H9 (cell line): ENCODE measurements around the gene FAM13A. TPM values are rescaled to one million over a fixed set of nuclear protein-coding genes. Genes with fewer than 3 reads are reported as not detected.
A peak's percentile ranks its signal among the peaks of the same experiment; 100 is the strongest.

Experiments used
- DNase-seq: peaks from one replicate; pipeline ENCODE4 v3.0.0-alpha.2; 2017
- H2AFZ ChIP-seq: one replicate; pipeline ENCODE4 v1.6.1; 2013; ENCODE audit warnings: mild to moderate bottlenecking, low read length, control low read depth, moderate library complexity
- H2AK5ac ChIP-seq: 2 replicates; pipeline ENCODE4 v1.6.1; 2013; ENCODE audit warnings: low read length, control low read depth, mixed read lengths; ENCODE audit not compliant: insufficient read length
- H2BK120ac ChIP-seq: one replicate; pipeline ENCODE4 v1.6.1; 2013; ENCODE audit warnings: low read depth, mild to moderate bottlenecking, low read length, control low read depth, inconsistent platforms; ENCODE audit not compliant: poor library complexity, severe bottlenecking
- H2BK12ac ChIP-seq: 2 replicates; pipeline ENCODE4 v1.6.1; 2013; ENCODE audit warnings: low read length, control low read depth, mixed read lengths, low read depth; ENCODE audit not compliant: insufficient read length
- H2BK15ac ChIP-seq: 2 replicates; pipeline ENCODE4 v1.6.1; 2013; ENCODE audit warnings: low read depth, low read length, control low read depth
- H2BK20ac ChIP-seq: one replicate; pipeline ENCODE4 v1.6.1; 2013; ENCODE audit warnings: low read depth, mild to moderate bottlenecking, low read length, control low read depth, inconsistent platforms; ENCODE audit not compliant: poor library complexity, severe bottlenecking
- H2BK5ac ChIP-seq: 2 replicates; pipeline ENCODE4 v1.6.1; 2013; ENCODE audit warnings: low read length, control low read depth, mixed read lengths; ENCODE audit not compliant: insufficient read length
- H3K14ac ChIP-seq: 2 replicates; pipeline ENCODE4 v1.6.1; 2013; ENCODE audit warnings: low read length, control low read depth; ENCODE audit not compliant: insufficient read depth
- H3K18ac ChIP-seq: 2 replicates; pipeline ENCODE4 v1.6.1; 2013; ENCODE audit warnings: low read depth, mild to moderate bottlenecking, mixed read lengths, low read length, control low read depth; ENCODE audit not compliant: insufficient read length
- H3K23ac ChIP-seq: 2 replicates; pipeline ENCODE4 v1.6.1; 2013; ENCODE audit warnings: low read length, control low read depth, mixed read lengths, low read depth; ENCODE audit not compliant: insufficient read length
- H3K23me2 ChIP-seq: 2 replicates; pipeline ENCODE4 v1.6.1; 2013; ENCODE audit warnings: low read depth, mild to moderate bottlenecking, mixed read lengths, low read length, control low read depth; ENCODE audit not compliant: insufficient read length, poor library complexity, severe bottlenecking
- H3K27ac ChIP-seq: 2 replicates; pipeline ENCODE4 v1.5.1; 2013; ENCODE audit warnings: low read length, control low read depth, mixed read lengths, low read depth; ENCODE audit not compliant: insufficient read length
- H3K27me3 ChIP-seq: 2 replicates; pipeline ENCODE4 v1.6.1; 2013; ENCODE audit warnings: low read length, control low read depth, inconsistent platforms; ENCODE audit not compliant: insufficient read depth
- H3K4ac ChIP-seq: 2 replicates; pipeline ENCODE4 v1.6.1; 2013; ENCODE audit warnings: low read depth, mild to moderate bottlenecking, control low read depth, inconsistent platforms, low read length, moderate library complexity
- H3K4me1 ChIP-seq: 2 replicates; pipeline ENCODE4 v1.6.1; 2013; ENCODE audit warnings: low read length, control low read depth, inconsistent platforms; ENCODE audit not compliant: insufficient read depth
- H3K4me2 ChIP-seq: 2 replicates; pipeline ENCODE4 v1.6.1; 2013; ENCODE audit warnings: low read length, control low read depth, mixed read lengths; ENCODE audit not compliant: insufficient read length, insufficient read depth
- H3K56ac ChIP-seq: 2 replicates; pipeline ENCODE4 v1.6.1; 2013; ENCODE audit warnings: low read depth, mild to moderate bottlenecking, mixed read lengths, low read length, control low read depth; ENCODE audit not compliant: insufficient read length
- H3K79me1 ChIP-seq: 2 replicates; pipeline ENCODE4 v1.6.1; 2013; ENCODE audit warnings: low read depth, mild to moderate bottlenecking, moderate library complexity, low read length, control low read depth, inconsistent platforms; ENCODE audit not compliant: insufficient read depth, poor library complexity, severe bottlenecking
- H3K79me2 ChIP-seq: 2 replicates; pipeline ENCODE4 v1.6.1; 2013; ENCODE audit warnings: low read length, control low read depth, inconsistent platforms; ENCODE audit not compliant: insufficient read depth
- H3K9ac ChIP-seq: 2 replicates; pipeline ENCODE4 v1.6.1; 2013; ENCODE audit warnings: low read length, control low read depth, mixed read lengths; ENCODE audit not compliant: insufficient read length; ENCODE audit errors: extremely low read depth
- H3K9me3 ChIP-seq: one replicate; pipeline ENCODE4 v1.6.1; 2013; ENCODE audit warnings: low read depth, low read length, inconsistent platforms; ENCODE audit not compliant: control insufficient read depth
- H3T11ph ChIP-seq: one replicate; pipeline ENCODE4 v1.6.1; 2013; ENCODE audit warnings: mild to moderate bottlenecking, low read length, control low read depth, inconsistent platforms
- H4K20me1 ChIP-seq: one replicate; pipeline ENCODE4 v1.6.1; 2013; ENCODE audit not compliant: control insufficient read depth, insufficient read length, insufficient read depth
- H4K5ac ChIP-seq: 2 replicates; pipeline ENCODE4 v1.6.1; 2013; ENCODE audit warnings: low read depth, mild to moderate bottlenecking, mixed read lengths, low read length, control low read depth; ENCODE audit not compliant: insufficient read length
- H4K8ac ChIP-seq: replicated peaks from 2 replicates; pipeline ENCODE4 v1.6.1; 2013; ENCODE audit warnings: low read length, control low read depth, mixed read lengths, low read depth; ENCODE audit not compliant: insufficient read length
- H4K91ac ChIP-seq: 2 replicates; pipeline ENCODE4 v1.6.1; 2013; ENCODE audit warnings: low read depth, mild to moderate bottlenecking, moderate library complexity, mixed read lengths, low read length, control low read depth; ENCODE audit not compliant: insufficient read length
- H3K27ac Mint-ChIP-seq, 3 experiments: 2 replicates in 2 of 3; 3 replicates in 1 of 3; pipeline ENCODE4 v1.8.0; 2020 to 2021; ENCODE audit warnings: mixed read lengths in 3 of 3, mild to moderate bottlenecking in 1 of 3, moderate library complexity in 1 of 3
- H3K27me3 Mint-ChIP-seq: 2 replicates; pipeline ENCODE4 v1.8.0; 2021; ENCODE audit warnings: low read depth, mild to moderate bottlenecking, moderate library complexity, mixed read lengths
- H3K36me3 Mint-ChIP-seq, 3 experiments: 2 replicates in 2 of 3; 3 replicates in 1 of 3; pipeline ENCODE4 v1.8.0; 2020 to 2021; ENCODE audit warnings: low read depth in 3 of 3, mixed read lengths in 3 of 3; ENCODE audit not compliant: insufficient read depth in 1 of 3
- H3K4me1 Mint-ChIP-seq, 2 experiments: 2 replicates each; pipeline ENCODE4 v1.8.0; 2020; ENCODE audit warnings: mixed read lengths in 2 of 2
- H3K4me3 Mint-ChIP-seq, 2 experiments: 2 replicates in 1 of 2; 3 replicates in 1 of 2; pipeline ENCODE4 v1.8.0; 2020 to 2021; ENCODE audit warnings: mild to moderate bottlenecking in 2 of 2, mixed read lengths in 2 of 2, moderate library complexity in 1 of 2
- H3K9me3 Mint-ChIP-seq, 2 experiments: 2 replicates in 1 of 2; 3 replicates in 1 of 2; pipeline ENCODE4 v1.8.0; 2020; ENCODE audit warnings: mild to moderate bottlenecking in 2 of 2, mixed read lengths in 2 of 2, moderate library complexity in 1 of 2
- CTCF ChIP-seq: fragments of 200-600 bp; sonication (generic); conservative IDR thresholded peaks from 3 replicates; pipeline ENCODE4 v1.8.0; 2021; ENCODE audit warnings: antibody characterized with exemption, mild to moderate bottlenecking
- WGBS: extraction: QIAGEN DNeasy Blood & Tissue Kit; methylation state at CpG from one replicate; pipeline ENCODE4 v1.1.7; 2013; ENCODE audit warnings: missing lambda C conversion rate, low lambda C conversion rate, mixed read lengths; ENCODE audit not compliant: insufficient read length; ENCODE audit errors: extremely low coverage; 5-methylcytosine and 5-hydroxymethylcytosine counted together
- total RNA-seq: library from RNA; stranded (reverse); gene quantifications from 2 replicates; pipeline ENCODE4 v1.2.1, GENCODE V29; 2021

The FAM13A gene
- total RNA-seq, 1 experiment from 2014 or later: 12.7 TPM

- no peak overlapping the region for H4K8ac ChIP-seq
- no peak overlapping the region for H2BK15ac ChIP-seq
- H3K4me1 Mint-ChIP-seq: peaks cover 31 to 35% of the 10 kb centered on the region in 2 experiments
- no peak overlapping the region for H3K18ac ChIP-seq
- H3K4me2 ChIP-seq: no peak overlapping the region
- H3K79me2 ChIP-seq: no peaks in the 10 kb centered on the region
- no peak overlapping the region for H4K91ac ChIP-seq
- peaks cover 12% of the 10 kb centered on the region for H3K4me1 ChIP-seq
- no peaks in the 10 kb centered on the region for H3K23me2 ChIP-seq
- H3K9ac ChIP-seq: no peak overlapping the region
- no peaks in the 10 kb centered on the region for H3K9me3 Mint-ChIP-seq
- H2AFZ ChIP-seq: no peak overlapping the region
- no peak for DNase-seq
- no peak overlapping the region for H2AK5ac ChIP-seq
- no CpG with 5 or more reads among the region's 14 CpGs for WGBS
- no peaks in the 10 kb centered on the region for H3K27me3 Mint-ChIP-seq
- H3K4me3 Mint-ChIP-seq: no peak overlapping the region
- H2BK12ac ChIP-seq: no peak overlapping the region
- no peak overlapping the region for H4K5ac ChIP-seq
- TF ChIP-seq CTCF: no peak
- H3K14ac ChIP-seq: no peak overlapping the region
- peaks cover 0 to 6% (median 2%) of the 10 kb centered on the region in 3 experiments; a peak in 4 of 7 replicates for H3K36me3 Mint-ChIP-seq
- H3K27ac ChIP-seq: no peak overlapping the region
- H4K20me1 ChIP-seq: no peaks in the 10 kb centered on the region
- H3K56ac ChIP-seq: no peak overlapping the region
- H3K27ac Mint-ChIP-seq: peak overlapping the region in 2 of 3 experiments; percentile 85 to 94; a peak in 3 of 7 replicates
- no peaks in the 10 kb centered on the region for H3K79me1 ChIP-seq
- no peak overlapping the region for H2BK20ac ChIP-seq
- no peak overlapping the region for H2BK5ac ChIP-seq
- H3K23ac ChIP-seq: no peak overlapping the region
- no peak overlapping the region for H3K4ac ChIP-seq
- no peak overlapping the region for H3T11ph ChIP-seq
- no peaks in the 10 kb centered on the region for H3K27me3 ChIP-seq
- no peaks in the 10 kb centered on the region for H3K9me3 ChIP-seq
- no peak overlapping the region for H2BK120ac ChIP-seq
These were observed 319.6 kb downstream of the FAM13A start for GRCh38 chr4:88737307-88737941.
